Fibroblast of villous mesenchyme (primary cell): ENCODE measurements around the gene ISM1. TPM values are rescaled to one million over a fixed set of nuclear protein-coding genes. Genes with fewer than 3 reads are reported as not detected.

Experiments
- DNase-seq: peaks from one replicate; pipeline ENCODE4 v3.0.0-alpha.2; 2010; ENCODE audit warnings: low read depth
- H3K4me3 ChIP-seq: 2 replicates; pipeline ENCODE4 v1.5.1; 2011; ENCODE audit warnings: low read depth, mild to moderate bottlenecking, low read length
- total RNA-seq: library from RNA; depleted of rRNA; stranded (reverse); fragments of >200 nt; gene quantifications from 2 replicates; pipeline ENCODE4 v1.2.3, GENCODE V29; 2012
- TF ChIP-seq, protein P1 (sequence below): IDR thresholded peaks from 2 replicates; pipeline ENCODE4 v1.5.1; 2012; ENCODE audit warnings: low read depth, mild to moderate bottlenecking, low read length; ENCODE audit not compliant: insufficient read depth

The ISM1 gene
- total RNA-seq, 1 donor: 0.43 TPM

DNA sequence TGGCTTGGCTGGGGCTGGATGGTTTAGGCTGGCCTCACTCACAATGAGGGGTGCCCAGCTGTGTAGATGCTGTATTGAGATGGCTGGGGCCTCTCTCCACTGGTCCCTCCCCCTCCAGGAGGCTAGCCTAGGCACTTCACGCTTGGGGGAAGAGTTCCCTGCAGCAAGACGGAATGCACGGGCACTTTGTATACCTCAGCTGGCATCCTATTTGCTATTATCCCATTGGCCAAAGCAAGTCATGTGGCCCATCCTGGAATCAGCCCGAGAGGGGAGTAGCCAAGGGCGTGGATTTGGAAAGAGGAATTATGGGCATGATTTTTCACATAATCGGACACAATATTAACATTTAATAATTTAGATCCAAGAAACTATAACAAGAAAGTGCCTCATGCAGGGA lies 64.3 kb downstream of the ISM1 start:
- TF ChIP-seq, protein P1, sequence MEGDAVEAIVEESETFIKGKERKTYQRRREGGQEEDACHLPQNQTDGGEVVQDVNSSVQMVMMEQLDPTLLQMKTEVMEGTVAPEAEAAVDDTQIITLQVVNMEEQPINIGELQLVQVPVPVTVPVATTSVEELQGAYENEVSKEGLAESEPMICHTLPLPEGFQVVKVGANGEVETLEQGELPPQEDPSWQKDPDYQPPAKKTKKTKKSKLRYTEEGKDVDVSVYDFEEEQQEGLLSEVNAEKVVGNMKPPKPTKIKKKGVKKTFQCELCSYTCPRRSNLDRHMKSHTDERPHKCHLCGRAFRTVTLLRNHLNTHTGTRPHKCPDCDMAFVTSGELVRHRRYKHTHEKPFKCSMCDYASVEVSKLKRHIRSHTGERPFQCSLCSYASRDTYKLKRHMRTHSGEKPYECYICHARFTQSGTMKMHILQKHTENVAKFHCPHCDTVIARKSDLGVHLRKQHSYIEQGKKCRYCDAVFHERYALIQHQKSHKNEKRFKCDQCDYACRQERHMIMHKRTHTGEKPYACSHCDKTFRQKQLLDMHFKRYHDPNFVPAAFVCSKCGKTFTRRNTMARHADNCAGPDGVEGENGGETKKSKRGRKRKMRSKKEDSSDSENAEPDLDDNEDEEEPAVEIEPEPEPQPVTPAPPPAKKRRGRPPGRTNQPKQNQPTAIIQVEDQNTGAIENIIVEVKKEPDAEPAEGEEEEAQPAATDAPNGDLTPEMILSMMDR: no peak
- no peak for DNase-seq
- no peak overlapping the region for H3K4me3 ChIP-seq

DNA sequence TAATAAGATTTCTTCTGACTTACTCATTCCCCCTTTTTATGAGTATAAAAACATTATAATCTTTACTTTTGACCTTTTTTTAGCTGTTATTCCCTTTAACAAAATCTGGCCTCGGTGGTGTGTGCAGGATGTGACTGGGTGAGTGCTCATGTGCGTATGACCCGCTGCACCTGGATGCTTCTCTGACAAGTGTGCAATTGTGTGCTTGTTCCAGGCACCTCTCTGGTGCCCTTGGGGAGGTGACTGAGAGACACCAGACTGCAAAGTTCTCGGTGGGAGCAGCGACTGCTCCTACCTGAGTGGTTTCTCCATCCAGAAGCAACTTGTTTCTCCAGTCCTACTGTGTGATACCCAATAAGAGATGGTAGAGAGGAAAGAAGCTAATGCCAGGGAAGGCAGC lies 65.0 kb downstream of the ISM1 start:
- no peak overlapping the region for H3K4me3 ChIP-seq
- no peak for DNase-seq
- TF ChIP-seq, protein P1: no peak

DNA sequence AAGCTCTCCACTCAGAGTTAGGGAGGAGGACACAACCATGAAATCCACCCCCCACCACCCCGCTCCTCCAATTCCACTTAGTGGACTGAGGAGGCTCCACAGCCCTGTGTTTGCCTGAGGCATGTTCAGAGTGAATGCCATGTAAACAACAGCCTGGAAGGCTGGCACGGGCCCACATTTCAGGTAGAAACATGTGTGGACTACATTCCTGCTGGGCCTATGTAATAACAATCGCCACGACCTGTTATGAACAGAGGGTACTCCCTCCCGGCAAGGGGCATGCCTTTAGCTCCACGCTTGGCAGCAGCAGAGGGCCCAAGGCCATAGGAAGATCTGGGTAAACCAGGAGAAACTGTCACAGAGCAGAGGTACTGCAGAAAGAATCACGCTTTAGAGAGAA lies 65.5 kb downstream of the ISM1 start:
- TF ChIP-seq, protein P1: no peak
- H3K4me3 ChIP-seq: no peak overlapping the region
- no peak for DNase-seq

DNA sequence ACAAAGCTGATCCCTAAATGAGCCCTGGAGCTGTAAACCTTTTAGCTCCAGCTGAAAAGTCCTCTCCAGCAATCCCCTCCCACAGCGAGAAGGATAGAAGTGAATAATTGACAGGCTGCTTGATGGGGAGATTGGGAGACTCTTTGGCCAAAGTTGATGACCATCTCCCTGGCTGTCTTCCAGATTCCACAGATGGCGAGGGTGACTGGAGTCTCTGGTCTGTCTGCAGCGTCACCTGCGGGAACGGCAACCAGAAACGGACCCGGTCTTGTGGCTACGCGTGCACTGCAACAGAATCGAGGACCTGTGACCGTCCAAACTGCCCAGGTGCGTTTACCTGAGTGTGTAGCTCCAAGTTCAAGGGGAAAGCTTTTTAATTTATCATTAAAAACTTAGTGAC lies 67.3 kb downstream of the ISM1 start:
- H3K4me3 ChIP-seq: no peak overlapping the region
- DNase-seq: no peak
- TF ChIP-seq, protein P1: no peak

DNA sequence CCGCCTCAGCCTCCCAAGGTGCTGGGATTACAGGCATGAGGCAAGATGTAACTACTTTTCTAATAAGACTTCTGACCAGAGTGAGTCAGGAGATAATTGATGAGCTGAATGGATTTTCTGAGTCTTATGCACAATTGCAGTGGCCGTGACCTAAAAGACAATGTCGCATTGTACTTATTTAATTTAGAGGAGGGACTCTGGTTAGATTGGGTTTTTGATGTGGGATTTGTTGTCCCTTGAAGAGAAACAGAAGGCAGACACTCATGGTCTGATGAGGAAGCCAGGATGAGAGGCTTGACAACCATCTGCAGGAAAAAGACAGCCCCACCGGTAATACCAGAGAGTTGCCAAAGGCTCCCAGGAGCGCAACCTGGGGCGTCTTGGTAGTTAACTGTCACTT lies 68.0 kb downstream of the ISM1 start:
- no peak for DNase-seq
- TF ChIP-seq, protein P1: no peak
- no peak overlapping the region for H3K4me3 ChIP-seq

DNA sequence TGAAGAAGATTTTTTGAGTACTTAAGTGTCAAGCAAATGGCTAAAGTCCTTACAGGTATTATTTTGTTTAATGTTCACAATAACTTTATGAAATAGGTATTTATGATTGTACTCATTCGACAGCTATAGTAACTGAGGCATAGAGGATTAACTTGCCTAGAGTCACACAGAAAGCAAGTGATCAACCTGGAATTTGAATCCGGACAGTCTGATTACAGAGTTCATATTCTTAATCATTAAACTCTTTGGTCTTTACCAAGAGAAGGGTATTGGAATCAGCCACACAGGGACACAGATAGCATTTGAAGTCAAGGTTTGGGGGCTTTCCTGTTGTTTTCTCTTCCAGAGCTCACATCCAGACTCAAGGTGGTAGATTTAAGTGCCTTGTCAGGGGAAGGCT lies 69.7 kb downstream of the ISM1 start:
- H3K4me3 ChIP-seq: no peak overlapping the region
- no peak for DNase-seq
- TF ChIP-seq, protein P1: no peak

DNA sequence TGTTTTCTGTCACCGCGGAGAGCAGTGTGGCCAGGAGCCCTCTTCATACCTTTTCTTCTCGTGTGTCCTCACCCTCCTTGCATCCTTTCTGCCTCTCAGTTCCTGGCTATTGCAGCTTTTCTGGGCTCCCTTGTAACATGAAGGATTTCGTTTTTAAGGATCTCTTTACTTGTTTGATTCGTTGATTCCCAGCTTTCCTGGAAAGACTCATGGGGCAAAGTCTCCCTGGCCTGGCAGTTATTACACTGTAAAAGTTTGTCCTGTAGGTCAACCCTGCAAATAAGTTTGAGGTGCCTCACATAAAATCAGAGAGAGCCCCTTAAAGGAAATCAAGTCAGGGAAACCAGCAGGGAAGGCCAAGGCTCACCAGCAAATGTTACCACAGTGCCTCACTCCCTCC lies 70.1 kb downstream of the ISM1 start:
- TF ChIP-seq, protein P1: no peak
- DNase-seq: no peak
- H3K4me3 ChIP-seq: no peak overlapping the region
